ENCODE measurements around the gene CD247.

DNA sequence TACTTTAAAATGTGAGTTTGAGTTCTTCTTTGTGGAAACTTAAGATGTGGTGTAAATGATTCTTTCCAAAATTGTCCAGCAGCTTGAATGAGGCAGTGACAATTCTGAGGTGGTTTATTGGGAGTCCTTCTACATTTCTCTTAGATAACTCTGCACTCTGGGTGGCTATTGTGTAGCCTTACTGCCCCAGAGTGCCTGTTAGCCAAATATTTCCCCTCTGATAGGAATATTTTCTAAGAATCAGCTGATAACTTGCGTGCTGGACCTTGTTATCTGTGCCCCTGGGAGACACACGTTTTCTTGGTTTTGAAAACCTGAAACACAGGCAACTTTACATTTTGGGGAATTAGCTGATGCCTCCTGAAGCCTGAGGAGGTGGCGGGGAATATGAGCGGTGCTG is 91.6 kb downstream of the CD247 start:
- TF ChIP-seq, protein P1, sequence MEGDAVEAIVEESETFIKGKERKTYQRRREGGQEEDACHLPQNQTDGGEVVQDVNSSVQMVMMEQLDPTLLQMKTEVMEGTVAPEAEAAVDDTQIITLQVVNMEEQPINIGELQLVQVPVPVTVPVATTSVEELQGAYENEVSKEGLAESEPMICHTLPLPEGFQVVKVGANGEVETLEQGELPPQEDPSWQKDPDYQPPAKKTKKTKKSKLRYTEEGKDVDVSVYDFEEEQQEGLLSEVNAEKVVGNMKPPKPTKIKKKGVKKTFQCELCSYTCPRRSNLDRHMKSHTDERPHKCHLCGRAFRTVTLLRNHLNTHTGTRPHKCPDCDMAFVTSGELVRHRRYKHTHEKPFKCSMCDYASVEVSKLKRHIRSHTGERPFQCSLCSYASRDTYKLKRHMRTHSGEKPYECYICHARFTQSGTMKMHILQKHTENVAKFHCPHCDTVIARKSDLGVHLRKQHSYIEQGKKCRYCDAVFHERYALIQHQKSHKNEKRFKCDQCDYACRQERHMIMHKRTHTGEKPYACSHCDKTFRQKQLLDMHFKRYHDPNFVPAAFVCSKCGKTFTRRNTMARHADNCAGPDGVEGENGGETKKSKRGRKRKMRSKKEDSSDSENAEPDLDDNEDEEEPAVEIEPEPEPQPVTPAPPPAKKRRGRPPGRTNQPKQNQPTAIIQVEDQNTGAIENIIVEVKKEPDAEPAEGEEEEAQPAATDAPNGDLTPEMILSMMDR (IDR thresholded peaks at IDR 0.05), result no peak
- no peak for TF ChIP-seq POLR2A (IDR thresholded peaks at IDR 0.05)

Measured in thyroid gland (tissue), 4 donors.